ENCODE data around the gene S100PBP. TPM values are rescaled to one million over a fixed set of nuclear protein-coding genes. Genes with fewer than 3 reads are reported as not detected.

The S100PBP gene
- total RNA-seq, 1 experiment from 2014 or later = 33.7 TPM

DNA sequence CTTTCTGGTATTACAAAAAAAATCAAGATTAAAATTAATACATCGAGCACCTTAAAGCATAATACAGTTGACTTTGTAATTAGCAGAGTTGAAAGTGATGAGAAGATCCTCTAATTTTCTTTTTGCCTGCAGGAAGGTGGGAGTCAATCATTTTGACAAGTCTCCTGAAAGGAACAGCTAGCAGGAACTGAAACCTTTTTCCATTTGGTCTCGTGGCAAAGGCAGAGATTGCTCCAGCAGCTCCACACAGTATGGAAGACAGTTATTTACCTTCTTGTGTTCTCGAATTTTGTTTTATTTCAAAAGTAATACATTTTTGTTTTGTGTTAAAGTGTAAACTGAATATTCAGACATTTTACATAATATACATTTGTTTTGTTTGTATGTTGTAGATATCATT lies 7.7 kb downstream of the S100PBP start:
- no peak for DNase-seq (ENCODE audit: low read depth)

DNA sequence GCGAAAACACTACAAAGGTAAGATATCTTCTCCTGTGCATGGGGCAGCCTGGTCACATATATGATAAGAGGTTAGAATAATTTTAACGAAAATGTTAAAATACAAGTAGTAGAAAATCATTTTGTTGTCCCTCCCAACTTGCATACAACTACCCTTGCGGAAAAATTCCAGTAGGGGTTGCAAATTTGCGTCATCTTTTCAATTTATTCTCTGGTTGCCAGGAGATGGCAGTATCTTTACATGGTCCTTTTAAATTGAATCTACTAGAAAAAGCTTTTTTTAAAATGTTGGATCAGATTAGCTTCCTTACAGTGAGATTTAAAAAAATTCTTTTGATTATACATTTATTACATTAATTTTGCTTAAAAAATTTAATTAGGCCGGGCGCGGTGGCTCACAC lies 10.9 kb downstream of the S100PBP start:
- peak; percentile 19 for DNase-seq (ENCODE audit: low read depth)

DNA sequence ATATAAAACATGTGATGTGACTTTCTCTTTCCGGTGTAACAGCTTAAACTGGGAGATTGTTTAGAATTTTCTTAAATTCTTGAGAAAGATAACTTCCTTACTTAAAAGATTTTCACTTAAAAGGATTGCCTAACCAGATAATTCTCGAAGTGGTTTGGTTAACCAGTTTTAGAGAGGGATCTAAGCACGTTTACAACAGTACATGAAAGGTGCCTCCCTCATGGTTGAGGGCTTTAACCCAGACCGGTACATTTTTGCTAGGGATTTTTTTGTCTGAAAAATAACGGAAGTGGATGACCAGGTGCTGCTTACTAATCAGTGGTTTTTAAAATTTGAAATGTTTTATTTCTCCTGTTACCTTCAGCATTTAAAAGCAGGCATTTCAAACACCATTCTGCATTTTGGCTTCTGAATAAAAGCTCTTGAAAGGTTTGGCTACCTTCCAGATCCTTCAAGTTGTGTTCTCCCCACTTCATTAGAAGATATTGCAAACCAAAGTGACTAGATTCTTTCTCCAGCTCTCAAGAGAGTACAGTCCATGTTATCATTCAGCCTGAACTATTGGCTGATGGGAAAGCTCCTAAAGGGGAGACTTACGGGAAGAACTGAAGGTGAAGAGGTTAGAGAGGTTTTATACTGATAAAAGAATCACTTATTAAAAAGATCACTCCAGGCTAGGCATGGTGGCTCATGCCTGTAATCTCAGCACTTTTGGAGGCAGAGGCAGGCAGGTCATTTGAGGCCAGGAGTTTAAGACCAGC lies 12.8 kb downstream of the S100PBP start:
- no peak for DNase-seq (ENCODE audit: low read depth)

DNA sequence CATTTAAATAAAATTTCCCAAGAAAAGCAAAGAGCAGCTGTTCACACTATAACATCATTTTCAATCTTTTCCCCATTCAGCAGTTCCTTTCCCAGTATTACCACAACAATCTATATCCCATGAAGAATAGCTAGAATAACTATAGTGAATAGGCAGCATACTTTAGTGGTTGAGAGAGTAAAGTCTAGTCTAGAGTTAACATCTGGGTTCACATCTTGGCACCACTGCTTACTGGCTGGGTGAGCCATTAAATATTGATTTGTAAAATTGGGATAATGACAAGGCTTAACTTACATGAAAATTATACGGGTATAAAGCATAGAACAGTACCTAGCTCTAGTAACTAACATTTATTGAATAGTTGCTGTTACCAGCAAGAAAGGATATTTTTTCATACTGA lies 14.4 kb downstream of the S100PBP start:
- DNase-seq (ENCODE audit: low read depth) = no peak

DNA sequence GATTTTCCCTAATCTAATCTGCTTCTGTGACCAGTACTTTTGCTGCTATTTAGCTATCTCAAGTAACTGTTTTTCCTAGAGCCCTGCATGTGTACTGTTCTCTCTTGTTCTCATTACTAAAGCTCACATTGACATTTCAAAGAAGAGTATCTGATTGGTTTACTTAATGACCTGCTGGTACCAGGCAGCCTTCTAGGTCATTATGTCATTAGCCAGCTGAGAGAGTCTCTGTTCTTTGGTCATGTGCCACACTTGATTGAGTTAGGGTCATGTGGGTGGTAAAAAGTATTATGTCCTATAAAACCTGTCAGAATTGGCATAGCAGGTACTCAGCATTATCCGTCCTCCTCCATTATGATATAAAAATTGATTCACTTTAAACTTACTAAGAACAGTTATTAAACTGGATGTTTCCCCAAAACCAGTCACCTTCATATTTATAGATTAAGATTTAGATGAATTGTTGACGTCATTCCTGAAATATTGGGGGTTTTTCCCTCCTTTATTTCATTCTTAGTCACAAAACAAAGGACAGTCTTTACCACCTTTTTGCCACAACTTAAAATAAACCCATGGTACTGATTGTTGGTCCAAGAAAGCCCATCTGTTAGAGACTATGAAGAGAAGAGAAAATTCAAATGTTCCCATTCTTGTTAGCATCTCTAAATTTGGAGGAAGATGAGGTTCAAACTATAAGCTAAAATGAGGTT lies 31.1 kb downstream of the S100PBP start:
- DNase-seq (ENCODE audit: low read depth) = no peak

DNA sequence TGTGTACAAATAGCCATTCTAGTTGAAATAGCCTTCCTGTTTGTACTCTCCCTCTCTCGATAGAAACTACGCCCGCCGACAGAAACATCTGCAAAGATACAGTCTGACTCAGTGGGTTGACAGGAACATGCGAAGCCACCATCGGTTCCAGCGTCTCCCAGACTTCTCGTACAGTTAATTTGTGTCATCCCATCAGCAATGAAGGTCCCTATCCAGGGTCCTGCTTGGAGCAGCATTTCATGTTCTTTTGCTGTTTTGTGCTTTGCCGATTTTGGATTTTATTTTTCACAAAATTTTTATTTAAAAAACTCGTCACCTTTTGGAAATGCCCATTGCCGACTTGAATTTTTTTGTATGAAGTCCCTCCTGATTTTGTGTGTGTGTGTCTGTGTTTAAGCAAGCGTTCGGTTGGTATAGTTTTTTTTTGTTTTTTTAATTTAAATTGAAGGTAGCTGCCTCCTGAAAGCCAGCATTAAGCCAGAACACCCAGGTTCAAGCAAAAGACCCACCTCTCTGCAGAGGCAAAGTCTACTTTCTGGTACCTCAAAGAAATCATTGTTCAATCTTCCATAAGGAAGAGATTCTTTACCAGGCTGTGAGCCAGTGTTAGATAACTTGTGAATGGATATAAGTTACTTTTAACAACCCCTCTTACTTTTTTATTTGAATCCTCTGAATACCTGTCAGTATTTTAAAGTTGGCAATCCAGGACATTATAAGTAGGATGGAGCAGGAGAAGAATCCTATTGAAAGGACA lies 38.6 kb downstream of the S100PBP start:
- no peak for DNase-seq (ENCODE audit: low read depth)

DNA sequence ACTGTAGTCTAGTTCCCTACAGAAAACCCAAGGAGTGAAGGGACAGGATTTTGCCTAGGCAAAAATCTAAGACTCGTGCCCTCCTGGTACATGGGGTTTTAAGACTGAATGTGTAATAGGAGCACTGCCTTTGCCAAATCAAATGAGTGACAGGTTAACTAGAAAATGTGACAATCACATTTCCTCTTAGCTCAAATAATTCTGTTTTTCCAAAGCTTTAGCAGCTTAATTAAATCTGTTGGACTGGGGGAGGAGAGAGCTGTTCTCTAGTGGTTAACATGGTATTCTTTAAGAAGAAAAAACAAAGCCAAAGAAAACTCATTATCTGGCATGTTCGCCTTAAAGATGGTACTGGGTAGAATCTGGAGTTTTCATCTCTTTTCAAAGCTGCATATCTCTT lies 40.7 kb downstream of the S100PBP start:
- no peak for DNase-seq (ENCODE audit: low read depth)

DNA sequence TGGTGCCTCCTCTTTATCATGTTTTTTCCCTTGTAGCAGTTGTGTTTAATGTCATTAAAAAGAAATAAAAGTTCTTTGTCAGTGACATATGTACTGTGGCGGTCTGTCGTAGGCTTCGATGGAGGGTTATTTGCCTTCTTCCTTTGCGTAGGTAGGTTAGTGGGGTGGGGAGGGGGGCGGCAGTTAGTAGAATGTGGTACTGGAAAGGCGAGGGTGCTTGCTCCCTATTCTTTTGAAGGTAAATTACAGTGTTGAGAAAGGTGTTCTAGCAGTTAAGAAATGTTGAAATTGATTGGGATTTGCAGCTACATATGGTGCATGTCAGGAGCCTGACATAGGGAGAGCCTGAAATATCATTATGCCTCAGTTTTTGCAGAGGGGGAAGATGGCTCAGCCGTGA lies 41.3 kb downstream of the S100PBP start:
- no peak for DNase-seq (ENCODE audit: low read depth)

DNA sequence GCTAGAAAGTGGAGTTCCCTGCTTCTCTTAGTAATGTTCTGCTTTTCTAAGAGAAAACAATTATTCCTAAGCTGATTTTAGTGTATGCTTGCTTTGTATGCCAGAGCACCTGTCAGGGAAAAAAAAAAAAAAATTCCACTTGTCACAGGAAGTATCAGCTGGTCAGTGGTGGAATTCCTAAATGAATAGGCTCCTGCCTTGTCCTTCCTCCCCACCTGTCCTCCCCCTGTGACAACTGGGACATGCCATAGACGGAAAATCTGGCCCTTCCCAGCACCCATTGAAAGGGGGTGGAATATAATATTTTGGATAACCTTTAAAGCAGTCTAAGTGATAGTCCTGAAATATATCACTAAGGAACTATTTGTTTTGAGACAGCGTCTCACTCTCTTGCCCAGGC lies 42.5 kb downstream of the S100PBP start:
- DNase-seq (ENCODE audit: low read depth) = peak; percentile 31

DNA sequence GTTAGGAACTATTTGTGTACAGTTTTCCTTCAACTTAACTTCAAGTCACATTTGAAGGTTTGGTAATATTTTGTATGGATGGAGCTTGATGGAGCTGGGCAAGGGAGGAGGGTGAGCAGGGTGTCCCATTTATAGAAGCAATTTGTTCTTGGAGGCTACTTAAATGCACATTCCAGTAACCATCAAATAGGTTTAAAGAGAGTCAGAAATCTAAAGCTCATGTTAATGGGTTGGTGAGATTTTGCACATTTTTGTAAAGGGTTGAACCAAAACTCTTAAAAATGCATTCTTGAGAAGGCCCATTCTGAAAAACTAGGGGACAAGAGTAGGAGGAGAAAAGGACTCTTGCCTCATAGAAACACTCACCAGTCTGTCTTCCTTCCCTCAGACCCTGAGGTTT lies 43.1 kb downstream of the S100PBP start:
- no peak for DNase-seq (ENCODE audit: low read depth)

DNA sequence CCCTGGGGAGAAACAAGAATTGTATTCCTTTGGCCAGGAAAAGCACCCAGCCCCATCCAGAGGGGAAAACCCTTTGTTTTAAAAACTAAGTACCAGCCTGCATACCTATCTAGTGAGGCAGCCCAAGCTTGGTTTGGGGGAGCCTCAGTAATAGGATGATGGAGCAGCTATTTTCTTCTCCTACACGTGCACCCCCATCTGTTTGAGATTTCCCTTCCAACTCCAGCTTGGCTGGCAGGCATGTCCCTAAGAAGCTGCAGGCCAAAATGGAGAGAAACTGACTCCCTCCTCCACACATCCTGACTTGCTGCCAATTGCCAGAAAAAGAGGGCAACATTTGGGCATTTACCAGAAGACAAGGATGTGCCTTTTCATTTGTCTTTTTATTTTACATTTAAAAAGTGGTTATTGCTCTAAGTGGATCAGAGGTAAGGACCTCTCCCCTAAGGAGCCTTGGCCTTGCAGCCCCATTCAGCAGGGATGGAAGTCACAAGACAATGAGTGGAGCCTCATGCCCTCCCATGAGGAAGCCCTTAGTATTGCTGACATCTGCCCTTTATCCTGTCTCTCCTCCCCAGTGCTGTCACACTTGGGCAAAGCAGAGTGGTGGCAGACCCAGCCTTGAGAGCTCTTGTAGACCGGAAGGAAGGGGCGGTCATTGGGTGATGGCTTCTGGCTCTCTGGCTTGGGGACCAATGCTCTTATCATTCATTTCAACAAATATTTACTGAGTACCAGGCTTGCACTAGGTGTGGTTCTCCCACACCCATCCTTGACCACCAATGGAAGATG lies 44.6 kb downstream of the S100PBP start:
- DNase-seq (ENCODE audit: low read depth) = peak; percentile 43

DNA sequence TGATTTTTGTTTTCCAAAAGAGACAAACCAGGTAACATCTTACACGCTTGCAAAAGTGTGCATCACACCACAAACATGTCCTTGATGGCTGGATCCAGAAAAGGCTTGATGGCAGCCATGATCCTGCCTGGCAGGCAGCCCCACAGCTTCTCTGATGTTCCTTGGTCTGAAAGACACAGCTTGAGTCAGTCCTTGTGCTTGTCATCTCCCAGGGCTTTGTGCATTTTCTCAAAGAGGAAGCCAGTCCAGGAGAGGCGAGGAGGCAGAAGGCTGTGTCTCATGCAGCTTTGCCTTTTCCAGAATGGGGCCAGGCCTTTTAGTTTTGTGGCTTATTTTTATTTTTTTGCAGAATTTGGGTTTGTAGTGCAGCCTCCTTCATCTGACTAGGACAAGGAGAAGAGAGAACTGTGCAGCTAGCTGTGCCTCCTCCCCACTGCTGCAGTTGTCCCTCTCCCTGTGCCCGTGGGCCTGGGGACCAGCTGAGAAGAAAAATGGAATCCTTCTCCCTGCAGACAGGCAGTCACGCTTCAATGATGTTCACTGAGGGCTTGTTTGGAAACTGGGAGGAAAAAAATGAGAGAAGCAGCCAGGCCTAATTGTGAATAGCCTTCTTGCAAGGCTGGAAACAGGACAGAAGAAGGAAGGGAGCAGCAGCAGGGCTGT lies 45.9 kb downstream of the S100PBP start:
- no peak for DNase-seq (ENCODE audit: low read depth)

DNA sequence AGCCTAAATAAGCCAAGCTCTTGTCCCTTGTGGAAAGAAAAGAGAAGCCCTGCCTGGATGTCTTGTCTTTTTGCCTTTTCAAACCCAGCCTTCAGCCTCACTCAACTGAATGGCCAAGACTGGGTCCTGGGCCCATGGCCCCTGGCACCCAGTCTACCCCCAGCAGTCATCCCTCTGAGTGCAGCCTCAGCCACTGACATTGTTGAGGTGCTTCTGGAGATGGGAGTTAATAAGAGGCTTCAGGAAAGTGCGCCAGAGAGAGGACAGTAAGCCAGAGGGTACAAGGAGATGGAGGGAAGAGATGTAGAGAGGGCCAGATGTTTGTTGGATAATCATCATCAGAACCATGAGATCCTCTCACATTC lies 46.4 kb downstream of the S100PBP start:
- DNase-seq (ENCODE audit: low read depth) = no peak

DNA sequence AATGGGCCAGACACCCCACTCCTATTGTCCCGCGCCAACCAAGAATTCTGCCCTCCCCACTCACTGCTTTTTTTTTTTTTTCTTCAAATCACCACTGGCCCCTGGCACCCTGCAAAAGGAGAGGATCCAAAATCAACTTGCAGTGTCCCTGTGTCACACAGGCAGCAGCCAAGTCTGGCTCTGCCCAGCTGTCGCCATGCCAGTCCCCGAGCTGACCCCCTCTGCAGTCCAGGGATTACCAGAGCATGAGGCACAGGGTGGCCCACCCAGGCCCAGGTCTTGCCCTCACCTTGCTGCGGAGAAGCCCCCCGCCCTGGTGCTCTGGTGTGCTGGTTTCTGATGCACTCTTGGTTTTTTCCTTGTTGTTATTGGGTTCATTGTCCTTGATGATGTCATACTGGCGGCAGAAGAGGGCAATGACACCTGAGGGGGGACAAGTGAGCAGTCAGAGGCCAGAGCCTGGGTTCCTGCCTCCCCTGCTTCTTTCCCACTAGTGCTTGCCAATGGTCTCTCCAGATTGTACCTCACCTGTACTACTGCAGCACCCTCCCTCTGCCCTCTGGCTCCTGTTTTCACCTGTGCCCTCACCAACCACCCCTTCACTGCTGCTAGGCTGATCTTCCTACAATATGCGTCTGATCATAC lies 47.0 kb downstream of the S100PBP start:
- no peak for DNase-seq (ENCODE audit: low read depth)

DNA sequence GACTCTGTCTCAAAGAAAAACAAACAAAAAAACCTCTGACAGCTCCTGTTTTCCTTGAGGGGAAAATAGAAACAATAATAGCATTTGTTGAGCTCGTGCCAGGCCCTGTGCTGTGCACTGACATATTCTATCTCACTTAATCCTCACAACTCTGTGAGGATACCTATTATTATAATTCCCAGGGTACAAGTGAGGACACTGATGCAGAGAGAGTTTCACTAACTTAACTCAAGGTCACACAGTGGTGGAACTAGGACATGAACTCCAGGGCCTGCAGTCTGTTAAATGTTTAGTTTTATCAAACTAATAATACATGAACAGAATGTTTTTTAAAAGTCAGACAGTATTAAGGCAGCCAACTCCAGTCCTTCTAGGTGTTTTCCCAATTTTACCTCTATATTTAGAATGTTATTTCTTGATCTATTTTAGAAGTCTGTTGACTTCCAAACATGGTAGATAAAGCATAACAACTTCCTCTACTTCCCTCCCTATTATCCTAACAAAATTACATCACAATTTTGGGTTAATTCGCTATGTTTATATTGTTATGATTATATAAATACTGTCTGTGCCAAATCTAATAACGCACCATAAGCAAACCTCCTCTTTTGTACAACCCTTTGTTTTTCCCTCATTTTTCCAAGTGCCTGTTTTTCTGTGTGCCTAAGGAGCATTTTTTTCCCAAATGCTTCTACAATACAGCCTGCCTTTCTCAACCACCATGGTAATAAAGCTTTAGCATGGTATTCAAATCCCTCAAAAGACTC lies 48.4 kb downstream of the S100PBP start:
- DNase-seq (ENCODE audit: low read depth) = no peak

DNA sequence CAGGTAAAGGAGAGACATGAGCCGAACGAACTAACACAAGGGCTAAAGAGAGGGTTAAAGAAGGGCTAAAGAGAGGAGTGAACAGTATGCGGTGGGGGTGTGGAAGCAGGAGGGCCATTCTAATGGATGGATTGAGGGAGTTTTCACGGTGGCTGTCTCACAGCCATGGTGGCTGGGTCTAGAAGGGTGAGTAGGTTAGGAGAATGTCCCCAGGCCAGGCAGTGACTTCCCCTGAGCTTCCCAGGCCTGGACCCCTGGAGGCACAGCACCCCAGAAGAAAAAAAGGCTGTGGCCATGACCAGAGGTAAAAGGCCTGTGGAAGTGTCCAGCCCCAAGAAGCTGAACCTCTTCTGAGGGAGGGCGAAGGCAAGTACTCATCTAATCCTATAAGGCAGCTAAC lies 49.7 kb downstream of the S100PBP start:
- no peak for DNase-seq (ENCODE audit: low read depth)

DNA sequence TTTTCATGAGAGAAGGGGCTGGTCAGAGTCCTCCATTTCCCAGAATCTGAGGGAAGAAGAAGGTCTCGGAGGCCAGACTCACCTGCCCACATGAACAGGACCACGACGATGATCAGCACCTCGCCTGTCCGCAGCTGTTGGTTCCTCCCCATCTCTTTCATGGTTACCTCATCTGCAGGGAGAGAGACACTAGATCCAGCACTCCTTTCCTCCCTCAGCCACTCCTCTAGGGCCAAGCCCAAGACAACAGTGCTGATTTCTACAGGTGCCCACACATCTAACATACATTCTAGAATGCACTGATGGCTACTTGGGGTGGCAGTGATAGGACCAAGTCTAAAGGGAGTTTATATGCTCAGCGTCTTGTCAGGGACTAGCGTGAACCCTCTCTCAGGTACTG lies 50.2 kb downstream of the S100PBP start:
- DNase-seq (ENCODE audit: low read depth) = no peak

DNA sequence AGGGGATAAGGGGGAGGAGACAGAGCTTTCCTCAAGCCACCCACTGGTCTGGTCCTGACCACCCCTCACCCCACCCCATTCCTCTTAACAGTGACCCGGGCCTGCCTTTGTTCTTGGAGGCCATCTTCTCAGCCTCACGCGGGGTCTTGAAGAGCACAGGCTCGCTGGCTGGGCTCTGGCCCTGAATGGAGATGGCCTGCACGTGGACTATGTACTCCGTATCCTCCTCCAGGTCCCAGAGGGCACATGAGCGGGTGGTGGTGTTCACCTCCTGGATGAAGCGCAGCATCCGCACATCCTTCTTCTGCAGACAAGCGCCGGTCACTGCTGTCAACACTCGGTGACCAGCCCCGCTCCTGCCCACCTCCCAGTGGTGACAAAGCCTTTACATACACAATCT lies 50.6 kb downstream of the S100PBP start:
- DNase-seq (ENCODE audit: low read depth) = no peak

DNA sequence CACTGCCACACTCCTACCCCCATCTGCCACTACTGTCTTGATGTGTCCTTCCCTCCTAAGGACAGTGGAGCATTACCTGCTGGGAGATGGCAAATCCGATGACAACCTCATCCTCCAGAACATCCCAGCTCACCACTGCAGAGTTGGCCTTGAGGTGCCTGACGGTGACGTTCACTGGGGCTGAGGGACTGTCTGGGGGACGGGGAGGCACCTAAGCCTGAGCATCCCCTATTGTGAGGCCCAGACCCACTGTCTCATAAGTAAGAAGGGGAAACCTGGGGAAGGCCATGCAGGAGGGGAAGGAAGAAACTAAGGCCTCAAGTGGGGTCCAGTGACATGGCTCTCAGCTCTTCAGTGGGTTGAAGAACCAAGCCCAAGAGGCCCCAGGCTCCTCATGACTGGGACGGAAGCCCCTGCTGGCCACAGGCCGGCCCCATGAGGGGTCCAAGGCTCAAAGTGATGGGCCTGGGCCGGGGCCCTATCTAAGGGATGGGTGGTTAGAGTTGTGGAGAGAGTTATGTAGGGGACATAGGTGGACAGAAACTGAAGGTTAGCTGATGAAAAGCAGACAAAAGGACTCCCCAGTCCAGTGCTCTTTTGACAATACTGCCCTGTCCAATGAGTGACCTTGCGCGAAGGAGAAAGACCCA lies 51.5 kb downstream of the S100PBP start:
- no peak for DNase-seq (ENCODE audit: low read depth)

Measured in LHCN-M2 (cell line).